ENCODE measurements around the gene PRKG1. TPM values are rescaled to one million over a fixed set of nuclear protein-coding genes. Genes with fewer than 3 reads are reported as not detected.
"Not testable (repeated sequence)": the region's sequence is repeated elsewhere in the genome, so short reads cannot be mapped to it uniquely, and the experiment has no call there.

The PRKG1 gene
- total and polyA plus RNA-seq, 2 of the 4 experiments (the other 2 are of a cell fraction): 3.5 to 18.3 TPM

- TF ChIP-seq, protein P1, sequence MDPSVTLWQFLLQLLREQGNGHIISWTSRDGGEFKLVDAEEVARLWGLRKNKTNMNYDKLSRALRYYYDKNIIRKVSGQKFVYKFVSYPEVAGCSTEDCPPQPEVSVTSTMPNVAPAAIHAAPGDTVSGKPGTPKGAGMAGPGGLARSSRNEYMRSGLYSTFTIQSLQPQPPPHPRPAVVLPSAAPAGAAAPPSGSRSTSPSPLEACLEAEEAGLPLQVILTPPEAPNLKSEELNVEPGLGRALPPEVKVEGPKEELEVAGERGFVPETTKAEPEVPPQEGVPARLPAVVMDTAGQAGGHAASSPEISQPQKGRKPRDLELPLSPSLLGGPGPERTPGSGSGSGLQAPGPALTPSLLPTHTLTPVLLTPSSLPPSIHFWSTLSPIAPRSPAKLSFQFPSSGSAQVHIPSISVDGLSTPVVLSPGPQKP (IDR thresholded peaks at IDR 0.05; ENCODE audit: borderline replicate concordance, low read depth, low read length): no peak
These were observed 958.7 kb downstream of the PRKG1 start (continued) for GRCh38 chr10:52032681-52033629.

DNA sequence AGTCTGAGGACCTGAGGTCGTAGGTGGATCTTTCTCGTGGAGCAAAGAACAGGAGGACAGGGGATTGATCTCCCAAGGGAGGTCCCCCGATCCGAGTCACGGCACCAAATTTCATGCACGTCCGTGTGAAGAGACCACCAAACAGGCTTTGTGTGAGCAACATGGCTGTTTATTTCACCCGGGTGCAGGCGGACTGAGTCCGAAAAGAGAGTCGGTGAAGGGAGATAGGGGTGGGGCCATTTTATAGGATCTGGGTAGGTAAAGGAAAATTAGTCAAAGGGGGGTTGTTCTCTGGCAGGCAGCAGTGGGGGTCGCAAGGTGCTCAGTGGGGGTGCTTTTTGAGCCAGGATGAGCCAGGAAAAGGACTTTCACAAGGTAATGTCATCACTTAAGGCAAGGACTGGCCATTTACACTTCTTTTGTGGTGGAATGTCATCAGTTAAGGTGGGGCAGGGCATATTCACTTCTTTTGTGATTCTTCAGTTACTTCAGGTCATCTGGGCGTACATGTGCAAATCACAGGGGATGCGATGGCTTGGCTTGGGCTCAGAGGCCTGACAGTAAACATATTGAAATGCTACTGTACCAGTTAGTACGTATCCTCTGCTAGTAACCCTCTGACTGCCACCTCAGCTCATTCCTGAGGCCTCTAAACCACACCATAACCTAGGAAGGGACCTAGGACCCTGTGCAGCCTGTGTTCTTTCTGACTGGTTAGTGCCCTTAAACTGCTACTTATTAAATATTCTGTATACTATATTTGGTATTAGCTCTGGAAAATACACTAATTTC, 964.9 kb downstream of the PRKG1 start:
- H3K9ac ChIP-seq (ENCODE audit: low read depth, low read length); H2BK5ac ChIP-seq (ENCODE audit: low read depth, low read length, poor library complexity, severe bottlenecking); H3K4me1 ChIP-seq (ENCODE audit: control insufficient read depth, insufficient read depth, low read length); H2AK9ac ChIP-seq (replicated peaks; ENCODE audit: low read depth, low read length, poor library complexity); DNase-seq; BruUV-seq (replicated peaks); H2AFZ ChIP-seq (replicated peaks; ENCODE audit: low read length, poor library complexity); H4K5ac ChIP-seq (ENCODE audit: low read depth, low read length); H3K18ac ChIP-seq (ENCODE audit: low read depth, low read length); H4K91ac ChIP-seq (ENCODE audit: insufficient read depth, low read depth, low read length); H3K4me2 ChIP-seq (ENCODE audit: low read depth, low read length); H3K4me3 ChIP-seq (ENCODE audit: insufficient read depth, low read depth, low read length); H3K79me1 ChIP-seq (ENCODE audit: low read depth in 1 of 2, low read length in 2 of 2); H2BK20ac ChIP-seq (ENCODE audit: low read depth, low read length); ATAC-seq (ENCODE audit: low read depth); H3K9me1 ChIP-seq (ENCODE audit: insufficient read depth, low read length); H3K27ac ChIP-seq (ENCODE audit: insufficient read depth, low read length); H4K20me1 ChIP-seq (ENCODE audit: insufficient read depth, low read length); in situ Hi-C loops (cut with MboI; ENCODE audit: low sequenced_read_pairs); dilution Hi-C loops (cut with HindIII; ENCODE audit: low sequenced_read_pairs, unreplicated experiment); H2BK15ac ChIP-seq (ENCODE audit: low read depth, low read length); CTCF ChIA-PET; H3K56ac ChIP-seq (ENCODE audit: extremely low read depth, insufficient read depth, low read length); H4K8ac ChIP-seq (ENCODE audit: low read depth in 2 of 2, low read length in 2 of 2); H3K27me3 ChIP-seq (ENCODE audit: control insufficient read depth, insufficient read depth, low read length); H3K4ac ChIP-seq (ENCODE audit: low read depth, low read length); H3K23ac ChIP-seq (ENCODE audit: low read depth, low read length); H2BK120ac ChIP-seq (ENCODE audit: low read depth, low read length); H2AK5ac ChIP-seq (ENCODE audit: low read depth, low read length); intact Hi-C loops (cut with micrococcal nuclease); POLR2A ChIA-PET (ENCODE audit: unreplicated experiment); H3K9me3 ChIP-seq (ENCODE audit: control insufficient read depth, insufficient read depth, low read length); H3K36me3 ChIP-seq (ENCODE audit: control insufficient read depth, insufficient read depth, low read length); H3K14ac ChIP-seq (replicated peaks; ENCODE audit: low read depth, low read length): not testable (repeated sequence)
- WGBS, 2 experiments (ENCODE audit: extremely low coverage in 2 of 2, insufficient read length in 1 of 2): 71% methylated on average over 1 of the region's 15 CpGs; no CpG with 5 or more reads in 1 of the 2 experiments
